Omental fat pad (tissue), 4 donors: Measurements from ENCODE around the gene TLX3. TPM values are rescaled to one million over a fixed set of nuclear protein-coding genes. Genes with fewer than 3 reads are reported as not detected.

Experiments
- ATAC-seq: fragments of 150-250 bp; one replicate; pipeline ENCODE4 v1.9.1; 2016; ENCODE audit warnings: mild to moderate bottlenecking, moderate library complexity; ENCODE audit not compliant: low FRiP score
- DNase-seq: peaks from one replicate; pipeline ENCODE4 v3.0.0-alpha.2; 2019; ENCODE audit warnings: low spot score
- CTCF ChIP-seq, 3 donors: fragments of 450-650 bp; IDR thresholded peaks; one replicate each; pipeline ENCODE4 v1.5.1; 2016 to 2017; ENCODE audit warnings: antibody characterized with exemption in 3 of 3, mild to moderate bottlenecking in 3 of 3, moderate library complexity in 2 of 3
- total RNA-seq, 4 donors: library from RNA; depleted of rRNA; stranded (reverse); fragments of >200 nt; gene quantifications; one replicate each; pipeline ENCODE4 v1.1.0, GENCODE V29; 2016

Gene TLX3
- total RNA-seq: not detected

GRCh38 chr5:171308453-171309275 is at the start of gene TLX3:
TLX3 (plus strand) TSS chr5:171309248; CDS start chr5:171309366, 118 bp downstream.
- DNase-seq: no peak
- ATAC-seq: no peak
- no peak for TF ChIP-seq CTCF (IDR thresholded peaks at IDR 0.05)

- DNase-seq (no peak), ATAC-seq (no peak)
- no peak for TF ChIP-seq CTCF (IDR thresholded peaks at IDR 0.05)
Observed at GRCh38 chr5:171261361-171261760, 47.7 kb upstream of the TLX3 start.

GRCh38 chr5:171261904-171262303 is 47.1 kb upstream of the TLX3 start:
- DNase-seq (no peak), ATAC-seq (no peak)
- TF ChIP-seq CTCF (IDR thresholded peaks at IDR 0.05): no peak

GRCh38 chr5:171263181-171263580 is 45.9 kb upstream of the TLX3 start:
- ATAC-seq: no peak
- DNase-seq: no peak
- TF ChIP-seq CTCF (IDR thresholded peaks at IDR 0.05): no peak

DNA sequence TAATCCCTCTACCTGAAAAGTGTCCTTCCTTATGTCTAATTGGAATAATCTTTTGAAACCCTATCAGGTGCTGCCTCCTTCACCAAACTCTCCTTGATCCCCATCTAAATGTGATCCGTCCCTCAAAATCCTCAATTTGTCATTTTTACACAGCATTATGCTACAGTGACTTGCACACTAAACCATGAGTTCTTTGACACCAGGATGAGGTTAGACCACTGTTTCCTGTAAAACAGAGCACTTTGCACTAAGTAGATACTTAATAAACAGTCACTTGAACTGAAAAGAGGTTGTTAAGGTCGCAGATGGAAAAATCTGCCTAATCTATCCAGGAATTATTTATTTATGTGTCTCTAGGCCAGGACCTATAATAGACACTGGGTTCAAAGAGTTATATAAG is 44.2 kb upstream of the TLX3 start:
- TF ChIP-seq CTCF (IDR thresholded peaks at IDR 0.05): no peak
- DNase-seq (no peak), ATAC-seq (no peak)

DNA sequence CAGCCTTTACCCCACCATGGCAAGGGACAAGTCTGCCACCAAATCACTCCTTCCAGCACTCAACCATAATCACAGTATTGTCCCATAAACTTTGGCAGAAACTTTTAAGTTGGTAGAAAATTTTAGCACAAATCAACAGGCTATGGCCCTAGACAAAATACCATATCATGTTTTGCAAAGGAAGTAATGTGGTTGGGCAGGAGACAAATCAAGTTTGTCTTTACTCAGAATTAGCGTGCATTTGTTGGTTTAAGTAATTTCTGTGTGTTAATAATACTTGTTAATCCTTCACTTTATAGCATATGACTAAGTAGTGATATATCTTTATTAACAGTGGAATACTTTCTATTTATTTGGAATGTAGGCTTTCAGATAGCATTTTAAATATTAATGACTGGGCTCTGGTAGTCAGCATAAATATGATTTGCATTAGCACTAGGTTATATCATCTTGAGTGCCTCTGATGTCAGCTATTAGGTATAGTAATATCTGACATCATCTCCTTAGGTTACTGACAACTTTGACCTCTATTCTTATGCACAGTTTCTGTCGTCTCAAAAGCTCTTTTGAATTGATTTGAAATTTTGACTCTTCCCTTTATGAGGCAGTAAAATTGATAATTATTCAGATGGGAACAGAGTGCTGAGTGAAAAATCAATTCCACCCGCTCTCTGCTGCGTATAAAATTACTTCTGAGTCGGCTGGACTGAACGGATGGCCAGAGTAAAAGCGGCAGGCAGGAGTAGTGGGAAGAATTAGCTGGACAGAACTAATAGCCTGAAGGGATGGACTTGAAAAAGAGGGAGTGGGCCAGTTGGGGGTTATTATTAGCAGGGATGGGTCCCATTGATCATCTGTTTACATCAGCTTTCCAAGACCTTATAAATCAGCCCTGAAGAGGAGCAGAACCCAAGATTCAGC is 40.1 kb upstream of the TLX3 start:
- DNase-seq (no peak), ATAC-seq (no peak)
- TF ChIP-seq CTCF (IDR thresholded peaks at IDR 0.05): no peak
